ENCODE results near the gene AP4S1.

- TF ChIP-seq ZFX (IDR thresholded peaks at IDR 0.05; ENCODE audit: borderline replicate concordance), result no peak
- TF ChIP-seq, protein P1, sequence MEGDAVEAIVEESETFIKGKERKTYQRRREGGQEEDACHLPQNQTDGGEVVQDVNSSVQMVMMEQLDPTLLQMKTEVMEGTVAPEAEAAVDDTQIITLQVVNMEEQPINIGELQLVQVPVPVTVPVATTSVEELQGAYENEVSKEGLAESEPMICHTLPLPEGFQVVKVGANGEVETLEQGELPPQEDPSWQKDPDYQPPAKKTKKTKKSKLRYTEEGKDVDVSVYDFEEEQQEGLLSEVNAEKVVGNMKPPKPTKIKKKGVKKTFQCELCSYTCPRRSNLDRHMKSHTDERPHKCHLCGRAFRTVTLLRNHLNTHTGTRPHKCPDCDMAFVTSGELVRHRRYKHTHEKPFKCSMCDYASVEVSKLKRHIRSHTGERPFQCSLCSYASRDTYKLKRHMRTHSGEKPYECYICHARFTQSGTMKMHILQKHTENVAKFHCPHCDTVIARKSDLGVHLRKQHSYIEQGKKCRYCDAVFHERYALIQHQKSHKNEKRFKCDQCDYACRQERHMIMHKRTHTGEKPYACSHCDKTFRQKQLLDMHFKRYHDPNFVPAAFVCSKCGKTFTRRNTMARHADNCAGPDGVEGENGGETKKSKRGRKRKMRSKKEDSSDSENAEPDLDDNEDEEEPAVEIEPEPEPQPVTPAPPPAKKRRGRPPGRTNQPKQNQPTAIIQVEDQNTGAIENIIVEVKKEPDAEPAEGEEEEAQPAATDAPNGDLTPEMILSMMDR (IDR thresholded peaks at IDR 0.05), result no peak
These were observed 22.2 kb upstream of the AP4S1 start for GRCh38 chr14:31003284-31003683.

All from 22Rv1 (cell line).